Esophagus squamous epithelium (tissue), 4 donors: ENCODE data around the gene LRRC72.

Experiments
- CTCF ChIP-seq, 6 experiments: fragments of 450-650 bp in 4 of 6; fragments of 200-600 bp in 2 of 6; sonication (generic) in 2 of 6; IDR thresholded peaks; one replicate each; pipeline ENCODE4 v1.5.1; 2016 to 2019; ENCODE audit warnings: antibody characterized with exemption in 6 of 6, mild to moderate bottlenecking in 4 of 6, moderate library complexity in 4 of 6
- POLR2A ChIP-seq, 4 donors: fragments of 450-650 bp; IDR thresholded peaks; one replicate each; pipeline ENCODE4 v1.6.1; 2017; ENCODE audit warnings: antibody characterized with exemption in 4 of 4, mild to moderate bottlenecking in 4 of 4, moderate library complexity in 3 of 4

- TF ChIP-seq POLR2A (IDR thresholded peaks at IDR 0.05) (no peak), CTCF (IDR thresholded peaks at IDR 0.05) (no peak)
Observed at GRCh38 chr7:16479161-16479560, 47.5 kb upstream of the LRRC72 start.
